ENCODE results near the gene LGR4.

LGR4 gene

GRCh38 chr11:27397624-27398399 lies 74.8 kb downstream of the LGR4 start:
- no peak for DNase-seq

- DNase-seq = no peak
These were observed 76.2 kb downstream of the LGR4 start for GRCh38 chr11:27396259-27396839.

DNA sequence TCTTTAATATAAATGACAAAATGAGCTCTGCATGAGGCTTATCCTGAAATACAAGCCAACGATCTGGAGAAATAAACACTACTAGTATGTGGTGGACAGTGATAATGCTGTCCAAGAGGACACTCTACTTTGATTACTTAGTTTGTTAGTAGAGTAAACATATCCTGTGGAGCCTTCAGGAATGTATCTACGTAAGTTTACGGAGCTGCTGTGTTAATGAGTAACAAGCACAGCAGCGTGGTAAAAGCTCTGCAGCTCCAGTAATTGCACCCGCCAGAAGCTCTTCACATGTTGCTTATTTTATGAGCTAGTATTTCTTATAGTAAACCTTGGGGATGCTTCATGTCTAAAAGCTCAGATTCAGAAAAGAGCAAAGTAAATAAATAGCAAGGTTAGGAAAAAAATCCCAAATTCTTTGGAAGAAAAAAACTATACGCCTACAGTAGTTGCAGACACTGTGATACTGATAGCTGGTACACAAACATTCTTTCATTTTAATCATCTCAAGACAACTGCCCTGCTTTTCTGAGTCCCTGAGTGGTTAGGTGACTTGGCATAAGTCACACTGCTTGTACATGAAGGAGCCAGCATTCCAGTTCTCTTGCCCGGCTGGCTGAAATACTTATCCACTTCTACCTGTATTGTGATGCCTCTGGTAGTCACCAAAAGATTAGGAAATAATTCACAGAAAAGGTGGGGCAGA lies 76.9 kb downstream of the LGR4 start:
- no peak for DNase-seq

GRCh38 chr11:27394781-27395228 lies 77.8 kb downstream of the LGR4 start:
- no peak for DNase-seq

GRCh38 chr11:27392278-27393114 lies 80.1 kb downstream of the LGR4 start:
- no peak for DNase-seq

DNA sequence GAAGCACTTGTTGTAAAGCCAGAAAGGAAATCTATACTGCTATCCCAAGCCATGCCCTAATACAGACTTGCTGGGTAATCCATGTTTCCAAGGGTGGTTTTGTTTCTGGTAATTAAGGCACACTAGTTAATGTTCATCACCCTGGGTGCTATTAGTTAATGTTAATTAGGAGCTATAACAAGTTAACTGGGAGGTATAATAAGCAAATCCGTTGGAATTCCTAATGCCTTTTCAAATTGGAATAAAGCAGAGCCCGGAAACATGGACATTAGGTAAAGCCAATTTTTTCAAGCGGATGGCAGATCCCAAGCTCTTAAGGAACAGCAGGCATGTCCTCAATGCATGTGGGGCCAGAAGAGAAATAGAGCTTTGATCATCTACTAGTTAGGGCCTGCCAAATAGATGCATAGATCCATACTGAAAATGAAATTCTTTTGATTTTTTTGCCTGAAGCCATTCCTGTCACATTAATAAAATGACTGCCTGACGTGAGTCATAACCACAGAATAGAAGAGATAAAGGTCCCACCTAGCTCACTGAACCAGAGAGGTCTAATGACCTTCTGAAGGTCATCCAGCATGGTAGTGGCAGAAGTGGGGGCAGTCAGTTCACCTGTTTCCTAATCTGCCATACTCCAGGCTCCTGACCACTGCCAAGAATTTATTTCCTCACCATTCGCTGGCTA lies 81.1 kb downstream of the LGR4 start:
- DNase-seq = no peak

DNA sequence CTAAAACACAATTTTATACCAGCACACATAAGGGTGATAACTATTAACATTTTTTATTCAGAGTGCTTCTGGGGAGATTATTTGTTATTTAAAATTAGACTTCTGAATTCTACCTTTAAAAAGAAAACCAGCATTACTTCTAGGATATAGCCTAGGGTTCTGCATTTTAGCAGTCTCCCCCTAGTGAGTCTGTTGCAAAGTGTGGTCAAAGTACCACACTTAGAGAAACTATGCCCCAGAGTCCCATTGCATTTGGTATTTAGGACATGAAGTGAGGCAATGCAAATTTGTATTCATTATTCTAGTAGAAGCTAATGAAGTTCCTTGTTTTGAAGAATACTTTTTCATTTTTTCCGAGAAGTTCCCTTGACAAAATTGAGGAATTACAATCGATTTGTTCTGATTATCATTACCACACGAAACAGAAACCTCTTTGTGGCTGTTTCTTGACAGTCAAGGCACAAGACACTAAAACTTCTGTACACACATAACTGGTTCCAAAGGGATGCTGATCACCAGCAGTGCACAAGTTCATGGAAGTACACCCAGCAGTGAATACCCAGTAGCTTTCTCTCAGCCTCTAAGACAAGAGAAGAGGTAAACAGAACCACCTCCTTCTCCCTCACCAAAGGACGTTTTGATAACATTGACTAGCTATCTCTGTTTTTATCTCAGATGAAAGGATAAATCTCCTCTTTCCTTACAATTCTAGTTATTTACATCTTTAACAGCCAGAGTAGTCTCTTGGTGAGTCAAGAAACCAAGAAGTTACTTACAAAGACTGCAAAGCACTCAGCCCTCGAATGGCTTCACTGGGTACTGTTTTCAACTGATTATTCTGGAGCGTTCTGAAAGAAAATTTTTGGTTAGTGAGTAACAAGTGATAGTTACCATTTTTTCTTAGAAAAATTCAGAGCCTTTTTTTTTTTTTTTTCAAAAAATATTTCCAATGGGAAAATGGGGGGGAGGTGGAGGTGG lies 82.0 kb downstream of the LGR4 start:
- DNase-seq = no peak

DNA sequence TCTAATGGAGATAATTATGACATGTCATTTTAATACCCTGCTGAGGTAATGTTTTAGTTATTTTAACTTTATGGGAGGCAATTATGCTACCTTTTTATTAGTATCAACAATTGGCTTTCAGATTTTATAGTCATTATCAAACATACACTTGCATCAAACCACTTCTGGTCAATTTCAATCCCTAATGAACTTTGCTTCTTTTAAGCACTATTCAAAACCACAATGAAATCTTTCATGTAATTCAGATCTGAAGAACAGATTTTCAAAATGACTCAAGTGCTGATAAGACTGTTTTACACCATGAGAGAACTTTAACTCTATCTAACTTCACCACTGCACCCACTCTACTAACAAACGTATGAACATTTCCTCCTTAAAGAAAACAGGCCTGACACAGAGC lies 83.7 kb downstream of the LGR4 start:
- DNase-seq = no peak

DNA sequence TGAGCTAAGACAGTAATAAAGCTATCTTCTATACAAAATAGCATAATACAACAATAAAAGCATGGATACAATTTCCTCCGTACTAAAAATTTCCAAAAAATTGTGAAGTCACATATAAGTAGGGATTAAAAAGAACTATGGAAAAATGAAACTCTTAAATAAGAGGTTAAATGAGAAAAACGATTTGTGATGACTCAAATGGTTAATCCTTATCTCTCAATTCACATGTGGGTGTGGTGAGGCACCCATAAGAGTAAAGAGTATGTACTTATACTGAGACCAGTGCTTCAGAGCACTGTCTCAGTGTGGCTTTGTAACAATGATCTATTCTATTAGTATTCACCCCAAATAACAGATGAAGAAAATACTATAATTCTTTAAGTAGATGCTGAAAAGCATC lies 84.6 kb downstream of the LGR4 start:
- no peak for DNase-seq

GRCh38 chr11:27387362-27387761 lies 85.2 kb downstream of the LGR4 start:
- no peak for DNase-seq

- no peak for DNase-seq
These were observed 86.3 kb downstream of the LGR4 start for GRCh38 chr11:27386181-27386845.

DNA sequence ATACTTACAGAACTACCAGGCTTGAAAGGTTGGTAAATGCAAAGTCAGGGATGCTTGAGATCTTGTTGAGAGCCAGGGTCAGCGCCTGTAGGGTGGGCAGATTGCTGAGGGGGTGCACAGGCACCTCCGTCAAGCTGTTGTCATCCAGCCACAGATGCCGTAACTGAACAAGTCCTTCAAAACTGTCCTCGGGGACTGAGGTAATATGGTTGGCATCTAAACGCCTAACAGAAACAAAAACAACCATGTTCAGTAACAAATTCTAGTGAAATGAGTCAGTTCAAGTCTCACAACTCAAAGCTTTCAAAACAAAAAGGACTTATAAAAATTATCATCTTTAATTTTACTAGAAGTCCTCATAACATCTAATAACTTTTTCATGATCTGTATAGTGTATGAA lies 87.3 kb downstream of the LGR4 start:
- DNase-seq = no peak

DNA sequence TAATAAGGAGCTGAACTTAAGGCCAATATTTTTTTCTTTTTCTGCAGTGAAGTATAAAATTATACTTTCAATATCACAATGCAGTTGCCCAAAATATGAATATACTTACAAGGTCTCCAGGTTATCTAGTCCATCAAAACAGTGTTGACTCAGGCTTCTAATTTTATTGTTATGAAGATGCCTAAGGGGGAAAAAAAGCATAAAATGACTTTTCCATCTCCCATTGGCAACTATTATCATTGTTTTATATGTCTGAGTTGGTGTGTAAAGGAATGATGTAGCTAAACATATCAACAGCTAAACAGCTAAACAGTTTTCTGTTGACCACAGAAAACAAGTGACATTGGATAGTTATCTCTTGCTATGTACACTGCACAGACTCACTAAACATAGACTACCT lies 88.4 kb downstream of the LGR4 start:
- no peak for DNase-seq

DNA sequence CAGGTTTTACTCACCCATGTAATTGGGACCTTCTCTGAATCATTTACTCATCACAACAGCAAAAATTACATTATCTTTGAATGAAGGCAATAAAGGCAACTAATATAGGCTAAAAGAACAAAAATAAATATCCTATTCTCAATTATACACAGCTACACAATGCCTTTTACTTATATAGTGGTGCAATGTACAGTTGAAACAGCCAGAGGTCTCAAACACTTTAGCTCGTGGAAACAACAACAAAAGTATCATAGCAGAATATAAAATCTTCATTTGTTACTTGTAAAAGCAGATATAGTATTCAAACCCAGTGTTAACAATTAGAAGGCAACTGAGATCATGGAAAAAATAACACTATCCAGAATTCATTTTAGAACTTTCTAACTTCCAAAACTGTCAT lies 88.9 kb downstream of the LGR4 start:
- no peak for DNase-seq

DNA sequence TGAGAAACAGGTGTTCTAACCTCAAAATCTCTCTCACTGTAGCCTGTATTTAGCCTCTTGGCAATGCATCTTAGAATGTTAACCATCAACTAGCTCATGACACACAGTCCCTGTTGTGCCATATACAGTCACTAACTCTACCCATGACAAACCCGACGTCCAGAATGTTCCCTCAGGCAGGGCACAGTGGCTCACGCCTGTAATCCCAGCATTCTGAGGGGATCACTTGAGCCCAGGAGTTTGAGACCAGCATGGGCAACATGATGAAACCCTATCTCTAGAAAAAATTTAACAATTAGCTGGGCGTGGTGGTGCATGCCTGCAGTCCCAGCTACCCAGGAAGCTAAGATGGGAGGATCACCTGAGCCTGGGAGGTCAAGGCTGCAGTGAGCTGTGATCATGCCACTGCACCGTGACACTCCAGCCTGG lies 91.3 kb downstream of the LGR4 start:
- DNase-seq = no peak

- no peak for DNase-seq
These were observed 91.8 kb downstream of the LGR4 start for GRCh38 chr11:27380771-27381170.

GRCh38 chr11:27379449-27379848 lies 93.1 kb downstream of the LGR4 start:
- DNase-seq = no peak

DNA sequence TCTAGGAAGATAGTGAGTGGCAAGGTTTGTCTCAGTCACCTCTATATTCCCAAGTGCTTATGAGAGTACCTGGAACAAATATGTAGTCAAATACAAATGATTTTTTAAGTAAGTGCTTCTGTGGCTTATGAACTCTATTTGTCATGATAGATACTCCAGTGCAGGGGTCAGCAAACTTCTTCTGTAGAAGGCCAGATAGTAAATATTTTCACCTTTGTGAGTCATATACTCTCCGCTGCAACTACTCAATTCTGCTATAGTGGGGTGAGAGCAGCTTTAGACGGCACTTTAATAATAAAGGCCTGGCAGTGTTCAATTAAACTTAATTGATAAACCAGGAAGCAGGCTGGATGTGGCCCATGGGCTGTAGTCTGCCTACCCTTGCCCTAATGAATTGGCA lies 97.2 kb downstream of the LGR4 start:
- no peak for DNase-seq

DNA sequence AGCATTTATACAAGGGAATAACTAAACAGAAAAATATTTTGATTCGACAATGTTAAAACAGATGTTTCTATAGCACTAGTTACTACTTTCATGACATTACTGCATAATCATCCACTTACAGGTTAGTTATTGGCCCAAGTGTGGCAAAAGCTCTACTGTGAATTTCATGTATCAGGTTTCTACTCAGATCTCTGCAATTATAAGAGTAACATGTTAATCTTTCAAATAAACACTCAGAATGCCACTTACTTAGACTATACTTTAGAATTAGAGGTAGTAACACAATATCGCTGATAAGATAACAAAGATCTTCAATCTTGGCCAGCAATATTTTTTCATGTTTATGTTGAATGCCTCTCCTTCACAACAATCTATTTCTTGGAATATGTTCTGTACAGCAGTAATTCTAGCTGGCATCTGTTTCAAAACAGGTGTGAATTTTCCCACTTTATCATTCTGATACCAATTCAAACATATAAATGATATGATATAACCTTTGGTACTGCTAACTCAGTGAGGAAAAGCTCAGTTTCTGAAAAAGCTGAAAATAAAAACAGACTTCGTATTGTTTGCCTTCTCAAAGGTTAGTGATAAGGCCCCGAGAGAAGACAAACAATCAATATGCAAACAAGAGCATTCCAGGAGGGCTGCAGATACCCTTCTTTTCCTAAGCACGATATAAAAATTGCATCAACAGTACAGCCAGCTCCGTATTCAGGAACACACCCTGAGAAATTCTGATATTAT lies 98.6 kb downstream of the LGR4 start:
- DNase-seq = no peak

DNA sequence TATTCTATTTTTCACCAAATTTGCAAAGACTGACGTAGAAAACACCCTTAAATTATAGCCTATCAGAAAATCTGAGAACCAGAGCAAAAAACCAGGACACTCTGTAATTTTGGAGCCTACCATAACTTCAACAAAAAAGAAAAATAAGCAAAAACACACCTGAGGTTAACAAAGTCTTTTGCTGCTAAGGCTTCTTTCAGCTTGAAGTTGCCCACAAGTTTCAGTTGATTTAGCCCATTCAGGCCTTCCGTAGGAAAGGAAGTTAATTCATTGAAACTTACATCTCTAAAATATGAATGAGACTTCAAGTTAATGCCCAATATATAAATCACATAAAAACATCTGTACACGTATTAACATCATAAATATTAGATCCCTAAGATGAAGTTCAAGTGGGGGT lies 99.2 kb downstream of the LGR4 start:
- DNase-seq = no peak
